GM23338 (cell line): ENCODE data around the gene DUSP10. TPM values are rescaled to one million over a fixed set of nuclear protein-coding genes. Genes with fewer than 3 reads are reported as not detected.

Experiments
- ATAC-seq: fragments of 200-7000 bp; cut with Tn5 transposase; 3 replicates; pipeline ENCODE4 v1.9.1; 2020
- DNase-seq: peaks from one replicate; pipeline ENCODE4 v3.0.0-alpha.2; 2015; ENCODE audit warnings: low spot score
- H2AFZ ChIP-seq: fragments of 200-600 bp; sonication (generic); 2 replicates; pipeline ENCODE4 v1.8.0; 2016; ENCODE audit warnings: antibody characterized with exemption, mild to moderate bottlenecking, moderate library complexity
- H3F3A ChIP-seq: fragments of 200-600 bp; sonication (generic); replicated peaks from 2 replicates; pipeline ENCODE4 v1.8.0; 2017; ENCODE audit warnings: antibody characterized with exemption, mixed run types, low read depth
- H3K27ac ChIP-seq: fragments of 200-600 bp; sonication (generic); 2 replicates; pipeline ENCODE4 v1.6.1; 2016; ENCODE audit warnings: low read depth
- H3K27me3 ChIP-seq: fragments of 200-600 bp; sonication (generic); 2 replicates; pipeline ENCODE4 v1.8.0; 2016; ENCODE audit warnings: mild to moderate bottlenecking, mixed run types, moderate library complexity; ENCODE audit not compliant: insufficient read depth
- H3K36me3 ChIP-seq: fragments of 200-600 bp; sonication (generic); 2 replicates; pipeline ENCODE4 v1.8.0; 2016; ENCODE audit warnings: mild to moderate bottlenecking; ENCODE audit not compliant: insufficient read depth
- H3K4me1 ChIP-seq: fragments of 200-600 bp; sonication (generic); 2 replicates; pipeline ENCODE4 v1.8.0; 2016; ENCODE audit warnings: mild to moderate bottlenecking, moderate library complexity; ENCODE audit not compliant: insufficient read depth
- H3K4me2 ChIP-seq: fragments of 200-600 bp; sonication (generic); 2 replicates; pipeline ENCODE4 v1.7.1; 2017; ENCODE audit warnings: mixed run types
- H3K4me3 ChIP-seq: fragments of 200-600 bp; sonication (generic); 2 replicates; pipeline ENCODE4 v1.6.1; 2016; ENCODE audit warnings: mixed run types
- H3K79me2 ChIP-seq: fragments of 200-600 bp; sonication (generic); replicated peaks from 2 replicates; pipeline ENCODE4 v1.8.0; 2017; ENCODE audit warnings: mild to moderate bottlenecking; ENCODE audit not compliant: insufficient read depth
- H3K9me2 ChIP-seq: fragments of 200-600 bp; sonication (generic); 2 replicates; pipeline ENCODE4 v1.8.0; 2017; ENCODE audit not compliant: insufficient read depth
- H4K20me1 ChIP-seq: fragments of 200-600 bp; sonication (generic); replicated peaks from 2 replicates; pipeline ENCODE4 v1.8.0; 2017; ENCODE audit warnings: mild to moderate bottlenecking; ENCODE audit not compliant: insufficient read depth
- H3K27ac Mint-ChIP-seq: 2 replicates; pipeline ENCODE4 v1.8.0; 2020; ENCODE audit warnings: inconsistent platforms, mild to moderate bottlenecking, moderate library complexity, mixed read lengths
- H3K27me3 Mint-ChIP-seq: 3 replicates; pipeline ENCODE4 v1.8.0; 2022; ENCODE audit warnings: low read depth, mild to moderate bottlenecking, moderate library complexity, mixed read lengths, inconsistent platforms; ENCODE audit not compliant: insufficient read depth, poor library complexity
- H3K36me3 Mint-ChIP-seq: 3 replicates; pipeline ENCODE4 v1.8.0; 2021; ENCODE audit warnings: low read depth, mild to moderate bottlenecking, inconsistent platforms, moderate library complexity, mixed read lengths
- H3K4me1 Mint-ChIP-seq: 3 replicates; pipeline ENCODE4 v1.8.0; 2020; ENCODE audit warnings: mild to moderate bottlenecking, inconsistent platforms, mixed read lengths
- H3K4me3 Mint-ChIP-seq: 3 replicates; pipeline ENCODE4 v1.8.0; 2021; ENCODE audit warnings: moderate library complexity, mild to moderate bottlenecking, inconsistent platforms, mixed read lengths
- H3K9me3 Mint-ChIP-seq: 3 replicates; pipeline ENCODE4 v1.8.0; 2020; ENCODE audit warnings: moderate library complexity, mild to moderate bottlenecking, inconsistent platforms, mixed read lengths
- CREB1 ChIP-seq: fragments of 250-450 bp; sonication (Bioruptor Pico); IDR thresholded peaks from 2 replicates; pipeline ENCODE4 v1.5.0; 2020; ENCODE audit warnings: low read depth, mild to moderate bottlenecking, moderate library complexity
- CTCF ChIP-seq, 2 experiments: fragments of 200-600 bp in 1 of 2; sonication (generic) in 1 of 2; conservative IDR thresholded peaks; 2 replicates each; pipeline versions ENCODE4 v1.5.1 to v1.6.1; 2016 to 2017; ENCODE audit warnings: antibody characterized with exemption in 2 of 2, low read depth in 2 of 2, mild to moderate bottlenecking in 2 of 2, moderate library complexity in 1 of 2
- EZH2 ChIP-seq: fragments of 200-600 bp; sonication (generic); IDR thresholded peaks from one replicate; pipeline ENCODE4 v1.8.0; 2017; ENCODE audit warnings: antibody characterized with exemption, mild to moderate bottlenecking, low read depth; ENCODE audit not compliant: unreplicated experiment
- NANOG ChIP-seq: IDR thresholded peaks from 2 replicates; pipeline ENCODE4 v1.6.1; 2016; ENCODE audit warnings: antibody characterized with exemption, borderline replicate concordance
- ZNF114 ChIP-seq: fragments of 250-450 bp; sonication (Bioruptor Pico); IDR thresholded peaks from 2 replicates; pipeline ENCODE4 v1.5.0; 2020; ENCODE audit warnings: mild to moderate bottlenecking, moderate library complexity
- polyA plus RNA-seq: library from polyadenylated mRNA; unstranded; fragments of >200 nt; fragmentation: Nextera tagmentation; extraction: Ambion mirVana; gene quantifications from 2 replicates; pipeline ENCODE4 v1.2.1, GENCODE V29; 2016
- total RNA-seq: library from RNA; depleted of rRNA; stranded (reverse); fragments of >200 nt; shearing (Covaris generic); gene quantifications from 2 replicates; pipeline ENCODE4 v1.2.3, GENCODE V29; 2014
- TF ChIP-seq, protein P1 (sequence below): IDR thresholded peaks from one replicate; pipeline ENCODE4 v1.6.1; 2018; ENCODE audit warnings: antibody characterized with exemption; ENCODE audit not compliant: unreplicated experiment
- TF ChIP-seq, protein P2 (sequence below): IDR thresholded peaks from 2 replicates; pipeline ENCODE4 v1.6.1; 2016; ENCODE audit warnings: antibody characterized with exemption

Gene DUSP10
- total and polyA plus RNA-seq, 2 experiments from 2014 or later, result 1.5 to 1.6 TPM

GRCh38 chr1:221699978-221700519 is 41.8 kb downstream of the DUSP10 start:
- H3F3A ChIP-seq, result no peaks in the 10 kb centered on the region
- Mint-ChIP-seq H3K4me3 (no peak overlapping the region), H3K27ac (no peak overlapping the region), H3K36me3 (no peaks in the 10 kb centered on the region), H3K27me3 (peaks cover 4% of the 10 kb centered on the region), H3K9me3 (no peaks in the 10 kb centered on the region), H3K4me1 (no peaks in the 10 kb centered on the region)
- H3K9me2 ChIP-seq, result no peaks in the 10 kb centered on the region; the same call in 1 of the 2 replicates
- no peak for TF ChIP-seq ZNF114 (CRISPR knock-in tag)
- no peak for TF ChIP-seq NANOG
- no peak for TF ChIP-seq CTCF (conservative IDR thresholded peaks at IDR 0.05; ENCODE audit: low read depth in 2 of 2)
- no peak for TF ChIP-seq EZH2
- H2AFZ ChIP-seq, result no peak overlapping the region
- no peak overlapping the region for H3K4me3 ChIP-seq
- H3K4me2 ChIP-seq, result no peak overlapping the region
- no peaks in the 10 kb centered on the region for H3K36me3 ChIP-seq
- no peak for DNase-seq
- no peaks in the 10 kb centered on the region for H4K20me1 ChIP-seq
- H3K79me2 ChIP-seq, result no peaks in the 10 kb centered on the region
- no peaks in the 10 kb centered on the region for H3K27me3 ChIP-seq
- no peaks in the 10 kb centered on the region for H3K4me1 ChIP-seq
- H3K27ac ChIP-seq, result no peak overlapping the region
- no peak for ATAC-seq

GRCh38 chr1:221699577-221699976 is 42.3 kb downstream of the DUSP10 start:
- H3K4me3 ChIP-seq, result no peak overlapping the region
- Mint-ChIP-seq H3K4me1 (no peaks in the 10 kb centered on the region), H3K9me3 (no peaks in the 10 kb centered on the region)

More at GRCh38 chr1:221699577-221699976, 42.3 kb downstream of the DUSP10 start:
- Histone ChIP-seq H3K4me1 (no peaks in the 10 kb centered on the region), H4K20me1 (no peaks in the 10 kb centered on the region), H3K9me2 (no peaks in the 10 kb centered on the region; the same call in 1 of the 2 replicates), H3K27ac (no peak overlapping the region), H2AFZ (no peak overlapping the region), H3K4me2 (no peak overlapping the region), H3K27me3 (no peaks in the 10 kb centered on the region), H3F3A (no peaks in the 10 kb centered on the region), H3K79me2 (no peaks in the 10 kb centered on the region), H3K36me3 (no peaks in the 10 kb centered on the region)
- TF ChIP-seq CREB1, result no peak
- TF ChIP-seq EZH2, result no peak
- TF ChIP-seq, protein P1, sequence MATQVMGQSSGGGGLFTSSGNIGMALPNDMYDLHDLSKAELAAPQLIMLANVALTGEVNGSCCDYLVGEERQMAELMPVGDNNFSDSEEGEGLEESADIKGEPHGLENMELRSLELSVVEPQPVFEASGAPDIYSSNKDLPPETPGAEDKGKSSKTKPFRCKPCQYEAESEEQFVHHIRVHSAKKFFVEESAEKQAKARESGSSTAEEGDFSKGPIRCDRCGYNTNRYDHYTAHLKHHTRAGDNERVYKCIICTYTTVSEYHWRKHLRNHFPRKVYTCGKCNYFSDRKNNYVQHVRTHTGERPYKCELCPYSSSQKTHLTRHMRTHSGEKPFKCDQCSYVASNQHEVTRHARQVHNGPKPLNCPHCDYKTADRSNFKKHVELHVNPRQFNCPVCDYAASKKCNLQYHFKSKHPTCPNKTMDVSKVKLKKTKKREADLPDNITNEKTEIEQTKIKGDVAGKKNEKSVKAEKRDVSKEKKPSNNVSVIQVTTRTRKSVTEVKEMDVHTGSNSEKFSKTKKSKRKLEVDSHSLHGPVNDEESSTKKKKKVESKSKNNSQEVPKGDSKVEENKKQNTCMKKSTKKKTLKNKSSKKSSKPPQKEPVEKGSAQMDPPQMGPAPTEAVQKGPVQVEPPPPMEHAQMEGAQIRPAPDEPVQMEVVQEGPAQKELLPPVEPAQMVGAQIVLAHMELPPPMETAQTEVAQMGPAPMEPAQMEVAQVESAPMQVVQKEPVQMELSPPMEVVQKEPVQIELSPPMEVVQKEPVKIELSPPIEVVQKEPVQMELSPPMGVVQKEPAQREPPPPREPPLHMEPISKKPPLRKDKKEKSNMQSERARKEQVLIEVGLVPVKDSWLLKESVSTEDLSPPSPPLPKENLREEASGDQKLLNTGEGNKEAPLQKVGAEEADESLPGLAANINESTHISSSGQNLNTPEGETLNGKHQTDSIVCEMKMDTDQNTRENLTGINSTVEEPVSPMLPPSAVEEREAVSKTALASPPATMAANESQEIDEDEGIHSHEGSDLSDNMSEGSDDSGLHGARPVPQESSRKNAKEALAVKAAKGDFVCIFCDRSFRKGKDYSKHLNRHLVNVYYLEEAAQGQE, result no peak
- TF ChIP-seq, protein P2, sequence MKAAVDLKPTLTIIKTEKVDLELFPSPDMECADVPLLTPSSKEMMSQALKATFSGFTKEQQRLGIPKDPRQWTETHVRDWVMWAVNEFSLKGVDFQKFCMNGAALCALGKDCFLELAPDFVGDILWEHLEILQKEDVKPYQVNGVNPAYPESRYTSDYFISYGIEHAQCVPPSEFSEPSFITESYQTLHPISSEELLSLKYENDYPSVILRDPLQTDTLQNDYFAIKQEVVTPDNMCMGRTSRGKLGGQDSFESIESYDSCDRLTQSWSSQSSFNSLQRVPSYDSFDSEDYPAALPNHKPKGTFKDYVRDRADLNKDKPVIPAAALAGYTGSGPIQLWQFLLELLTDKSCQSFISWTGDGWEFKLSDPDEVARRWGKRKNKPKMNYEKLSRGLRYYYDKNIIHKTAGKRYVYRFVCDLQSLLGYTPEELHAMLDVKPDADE, result no peak
- TF ChIP-seq NANOG, result no peak
- Mint-ChIP-seq H3K27me3 (peaks cover 4% of the 10 kb centered on the region), H3K27ac (no peak overlapping the region), H3K4me3 (no peak overlapping the region), H3K36me3 (no peaks in the 10 kb centered on the region)
- DNase-seq, result no peak
- no peak for ATAC-seq
